Fibroblast of mammary gland (primary cell): ENCODE measurements around the gene THRAP3.
A peak's percentile ranks its signal among the peaks of the same experiment; 100 is the strongest.

Source experiments
- DNase-seq: peaks from one replicate; pipeline ENCODE4 v3.0.0-alpha.2; 2010; ENCODE audit warnings: low read depth
- H3K4me3 ChIP-seq: 2 replicates; pipeline ENCODE4 v1.5.1; 2011; ENCODE audit warnings: low read depth, mild to moderate bottlenecking, low read length, moderate library complexity; ENCODE audit not compliant: control insufficient read depth
- CTCF ChIP-seq: conservative IDR thresholded peaks from 2 replicates; pipeline ENCODE4 v1.5.1; 2011; ENCODE audit warnings: low read depth, low read length, inconsistent platforms; ENCODE audit not compliant: control insufficient read depth, insufficient read depth

The THRAP3 gene

GRCh38 chr1:36274201-36274600 is 50.0 kb downstream of the THRAP3 start:
- TF ChIP-seq CTCF: no peak
- H3K4me3 ChIP-seq: no peak overlapping the region

DNA sequence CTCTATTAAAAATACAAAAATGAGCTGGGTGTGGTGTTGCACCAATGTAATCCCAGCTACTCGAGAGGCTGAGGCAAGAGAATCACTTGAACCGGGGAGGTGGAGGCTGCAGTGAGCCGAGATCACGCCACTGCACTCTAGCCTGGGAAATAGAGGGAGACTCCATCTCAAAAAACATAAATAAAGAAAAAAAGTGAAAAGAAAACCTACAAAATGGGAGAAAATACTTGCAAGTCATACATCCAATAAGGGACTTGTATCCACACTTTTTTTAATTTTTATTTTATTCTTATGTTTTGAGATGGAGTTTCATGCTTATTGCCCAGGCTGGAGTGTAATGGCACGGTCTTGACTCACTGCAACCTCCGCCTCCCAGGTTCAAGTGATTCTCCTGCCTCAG is 52.4 kb downstream of the THRAP3 start:
- TF ChIP-seq CTCF: no peak
- H3K4me3 ChIP-seq: no peak overlapping the region
- no peak for DNase-seq

More at GRCh38 chr1:36274201-36274600, 50.0 kb downstream of the THRAP3 start:
- DNase-seq: no peak

GRCh38 chr1:36279110-36279788 is 55.0 kb downstream of the THRAP3 start:
- TF ChIP-seq CTCF: no peak
- DNase-seq: peak; percentile 76
- no peak overlapping the region for H3K4me3 ChIP-seq

- no peak for TF ChIP-seq CTCF
- no peak overlapping the region for H3K4me3 ChIP-seq
- DNase-seq: no peak
These were observed 55.6 kb downstream of the THRAP3 start for GRCh38 chr1:36279789-36280296.

GRCh38 chr1:36284061-36284460 is 59.8 kb downstream of the THRAP3 start:
- no peak overlapping the region for H3K4me3 ChIP-seq
- DNase-seq: no peak
- no peak for TF ChIP-seq CTCF

GRCh38 chr1:36284517-36284916 is 60.3 kb downstream of the THRAP3 start:
- no peak for TF ChIP-seq CTCF
- no peak overlapping the region for H3K4me3 ChIP-seq
- peak; percentile 18 for DNase-seq

GRCh38 chr1:36285443-36286101 is 61.3 kb downstream of the THRAP3 start:
- DNase-seq: peak; percentile 92
- H3K4me3 ChIP-seq: no peak overlapping the region
- peak; percentile 74 for TF ChIP-seq CTCF
